DMS79 (cell line): ENCODE data around the gene NALCN.

Experiments
- DNase-seq: peaks from one replicate; lab custom pipeline; 2025; lab: John Stamatoyannopoulos, UW

Gene NALCN

GRCh38 chr13:101289764-101290163 is 126.5 kb downstream of the NALCN start:
- DNase-seq: peak; percentile 86

GRCh38 chr13:101283782-101284181 is 132.5 kb downstream of the NALCN start:
- DNase-seq: peak; percentile 60

- no peak for DNase-seq
Observed at GRCh38 chr13:101272886-101273285, 143.4 kb downstream of the NALCN start.

- DNase-seq: no peak
Observed at GRCh38 chr13:101271681-101272245, 144.5 kb downstream of the NALCN start.

GRCh38 chr13:101267656-101268055 is 148.7 kb downstream of the NALCN start:
- no peak for DNase-seq

GRCh38 chr13:101265934-101266333 is 150.4 kb downstream of the NALCN start:
- no peak for DNase-seq

- DNase-seq: no peak
Observed at GRCh38 chr13:101264931-101265330, 151.4 kb downstream of the NALCN start.

- no peak for DNase-seq
Observed at GRCh38 chr13:101262306-101262705, 154.0 kb downstream of the NALCN start.

GRCh38 chr13:101258509-101258908 is 157.8 kb downstream of the NALCN start:
- DNase-seq: no peak

- peak; percentile 59 for DNase-seq
Observed at GRCh38 chr13:101258071-101258470, 158.2 kb downstream of the NALCN start.

GRCh38 chr13:101248739-101249514 is 167.4 kb downstream of the NALCN start:
- DNase-seq: no peak

GRCh38 chr13:101242720-101243119 is 173.6 kb downstream of the NALCN start:
- no peak for DNase-seq

- no peak for DNase-seq
Observed at GRCh38 chr13:101238555-101238954, 177.8 kb downstream of the NALCN start.

- DNase-seq: no peak
Observed at GRCh38 chr13:101231751-101232428, 184.4 kb downstream of the NALCN start.

- DNase-seq: no peak
Observed at GRCh38 chr13:101230271-101230890, 185.9 kb downstream of the NALCN start.

- no peak for DNase-seq
Observed at GRCh38 chr13:101219609-101220265, 196.6 kb downstream of the NALCN start.

- DNase-seq: no peak
Observed at GRCh38 chr13:101218484-101218883, 197.8 kb downstream of the NALCN start.

GRCh38 chr13:101217086-101217485 is 199.2 kb downstream of the NALCN start:
- DNase-seq: no peak

GRCh38 chr13:101211261-101211660 is 205.0 kb downstream of the NALCN start:
- no peak for DNase-seq

GRCh38 chr13:101210774-101211173 is 205.5 kb downstream of the NALCN start:
- no peak for DNase-seq

GRCh38 chr13:101209206-101209893 is 207.0 kb downstream of the NALCN start:
- DNase-seq: peak; percentile 83

GRCh38 chr13:101205408-101205807 is 210.9 kb downstream of the NALCN start:
- no peak for DNase-seq
